Measurements from ENCODE around the gene CYP1A1.
"Not testable (repeated sequence)": the region's sequence is repeated elsewhere in the genome, so short reads cannot be mapped to it uniquely, and the experiment has no call there.

The CYP1A1 gene

GRCh38 chr15:74725225-74725774, at the start of gene CYP1A1:
TSS of gene CYP1A1 (minus strand) at chr15:74725528. CDS start at chr15:74723097, 2,431 bp downstream.
- peak in 6 of 51 donors; percentile 4 to 17 (median 11) for DNase-seq

GRCh38 chr15:74773731-74774252, 48.5 kb upstream of the CYP1A1 start:
- peak in 4 of 51 donors; percentile 20 to 29 (median 24) for DNase-seq

GRCh38 chr15:74773329-74773728, 48.0 kb upstream of the CYP1A1 start:
- DNase-seq, result no peak

- no peak for DNase-seq
Measured at GRCh38 chr15:74770211-74770903, 45.0 kb upstream of the CYP1A1 start.

GRCh38 chr15:74769463-74770025, 44.2 kb upstream of the CYP1A1 start:
- DNase-seq, result no peak

- DNase-seq, result peak in 38 of 51 donors; percentile 15 to 75 (median 42)
Measured at GRCh38 chr15:74768771-74769342, 43.5 kb upstream of the CYP1A1 start.

GRCh38 chr15:74768099-74768770, 42.9 kb upstream of the CYP1A1 start:
- no peak for DNase-seq

- DNase-seq, result no peak
Measured at GRCh38 chr15:74767167-74768098, 42.1 kb upstream of the CYP1A1 start.

- DNase-seq, result no peak
Measured at GRCh38 chr15:74763416-74763815, 38.1 kb upstream of the CYP1A1 start.

- no peak for DNase-seq
Measured at GRCh38 chr15:74762791-74763150, 37.4 kb upstream of the CYP1A1 start.

GRCh38 chr15:74758736-74759135, 33.4 kb upstream of the CYP1A1 start:
- no peak for DNase-seq

GRCh38 chr15:74754593-74755215, 29.4 kb upstream of the CYP1A1 start:
- DNase-seq, result no peak

- DNase-seq, result no peak
Measured at GRCh38 chr15:74752531-74752930, 27.2 kb upstream of the CYP1A1 start.

GRCh38 chr15:74752011-74752410, 26.7 kb upstream of the CYP1A1 start:
- no peak for DNase-seq

GRCh38 chr15:74750751-74751150, 25.4 kb upstream of the CYP1A1 start:
- no peak for DNase-seq

GRCh38 chr15:74749832-74750231, 24.5 kb upstream of the CYP1A1 start:
- DNase-seq, result no peak

- no peak for DNase-seq
Measured at GRCh38 chr15:74748322-74748946, 23.1 kb upstream of the CYP1A1 start, which contains the start of gene CYP1A2. TSS of gene CYP1A2 (plus strand) at chr15:74748845. CDS start at chr15:74749739, 894 bp downstream.

- no peak for DNase-seq
Measured at GRCh38 chr15:74746389-74746788, 21.1 kb upstream of the CYP1A1 start.

GRCh38 chr15:74742422-74742821, 17.1 kb upstream of the CYP1A1 start:
- no peak for DNase-seq

- DNase-seq, result not testable (repeated sequence)
Measured at GRCh38 chr15:74738239-74738638, 12.9 kb upstream of the CYP1A1 start.

Measured in hypothalamus (tissue), 51 donors.